Tibial nerve (tissue), 4 donors: ENCODE measurements around the gene PJVK. TPM values are rescaled to one million over a fixed set of nuclear protein-coding genes. Genes with fewer than 3 reads are reported as not detected.

Experiments
- DNase-seq, 2 donors: peaks; one replicate each; pipeline ENCODE4 v3.0.0-alpha.2; 2019; ENCODE audit warnings: low spot score in 2 of 2
- H3K27ac ChIP-seq, 4 donors: fragments of 200-600 bp; sonication (generic) in 3 of 4; one replicate each; pipeline ENCODE4 v1.5.1; 2017 to 2019; ENCODE audit warnings: mild to moderate bottlenecking in 1 of 4
- H3K27me3 ChIP-seq, 2 donors: fragments of 200-600 bp; sonication (generic) in 1 of 2; one replicate each; pipeline versions ENCODE4 v1.5.1 to v1.6.0; 2017 to 2019
- H3K36me3 ChIP-seq, 3 donors: fragments of 200-600 bp; sonication (generic); one replicate each; pipeline ENCODE4 v1.5.1; 2018 to 2019
- H3K4me1 ChIP-seq, 4 donors: fragments of 200-600 bp; sonication (generic) in 3 of 4; one replicate each; pipeline ENCODE4 v1.5.1; 2017 to 2019
- H3K4me3 ChIP-seq, 4 donors: fragments of 200-600 bp; sonication (generic) in 3 of 4; one replicate each; pipeline ENCODE4 v1.5.1; 2017 to 2019; ENCODE audit warnings: mild to moderate bottlenecking in 1 of 4, moderate library complexity in 1 of 4
- H3K9me3 ChIP-seq, 4 donors: fragments of 200-600 bp; sonication (generic) in 3 of 4; one replicate each; pipeline ENCODE4 v1.5.1; 2017 to 2019
- EP300 ChIP-seq, 2 donors: sonication (generic); formaldehyde crosslinking; IDR thresholded peaks; one replicate each; pipeline ENCODE4 v1.6.1; 2017; ENCODE audit warnings: antibody characterized with exemption in 2 of 2, mild to moderate bottlenecking in 1 of 2
- POLR2A ChIP-seq, 2 donors: fragments of 450-650 bp; IDR thresholded peaks; one replicate each; pipeline ENCODE4 v1.6.1; 2017; ENCODE audit warnings: antibody characterized with exemption in 2 of 2, mild to moderate bottlenecking in 2 of 2, moderate library complexity in 2 of 2
- WGBS, 2 donors: methylation state at CpG; one replicate each; pipeline ENCODE4 v1.1.5; 2018; 5-methylcytosine and 5-hydroxymethylcytosine counted together
- total RNA-seq, 4 donors: library from RNA; depleted of rRNA; stranded (reverse); fragments of >200 nt; gene quantifications; one replicate each; pipeline ENCODE4 v1.1.0, GENCODE V29; 2016
- TF ChIP-seq, protein P1 (sequence below), 5 experiments: fragments of 200-600 bp in 3 of 5; fragments of 450-650 bp in 2 of 5; sonication (generic) in 3 of 5; IDR thresholded peaks; one replicate each; pipeline ENCODE4 v1.5.1; 2016 to 2019; ENCODE audit warnings: antibody characterized with exemption in 5 of 5, mild to moderate bottlenecking in 3 of 5, moderate library complexity in 2 of 5

Gene PJVK
- total RNA-seq, 4 donors from 2014 or later: 5.1 to 9.6 (median 6.8) TPM

DNA sequence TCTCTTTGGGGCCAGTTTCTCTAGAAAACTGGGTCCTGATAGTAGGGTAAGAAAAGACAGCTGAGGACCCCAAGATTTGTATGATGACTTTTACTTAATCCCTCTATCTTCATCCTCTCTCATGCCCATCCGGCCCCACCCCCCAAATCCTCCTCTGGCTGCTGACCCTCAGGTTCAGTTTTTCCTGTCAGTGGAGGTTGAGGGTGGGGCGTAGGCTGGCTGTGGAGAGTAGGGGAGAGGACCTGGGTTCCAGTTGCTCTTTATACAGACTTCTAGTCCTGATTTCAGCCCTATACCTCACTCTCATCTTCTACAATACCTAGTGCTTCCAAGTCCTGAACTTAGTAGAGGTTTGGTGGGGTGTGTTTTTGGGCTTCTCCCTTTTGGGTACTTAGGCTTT is 57.5 kb downstream of the PJVK start:
- Histone ChIP-seq H3K4me3 (no peak overlapping the region), H3K4me1 (no peaks in the 10 kb centered on the region), H3K27me3 (no peaks in the 10 kb centered on the region), H3K27ac (no peak overlapping the region), H3K9me3 (no peaks in the 10 kb centered on the region), H3K36me3 (peaks cover 0 to 59% (median 4%) of the 10 kb centered on the region in 3 donors)
- TF ChIP-seq EP300 (IDR thresholded peaks at IDR 0.05): no peak
- TF ChIP-seq POLR2A (IDR thresholded peaks at IDR 0.05): no peak
- 89 to 92% methylated on average over 2 of the region's 2 CpGs for WGBS, 2 donors
- no peak for DNase-seq

DNA sequence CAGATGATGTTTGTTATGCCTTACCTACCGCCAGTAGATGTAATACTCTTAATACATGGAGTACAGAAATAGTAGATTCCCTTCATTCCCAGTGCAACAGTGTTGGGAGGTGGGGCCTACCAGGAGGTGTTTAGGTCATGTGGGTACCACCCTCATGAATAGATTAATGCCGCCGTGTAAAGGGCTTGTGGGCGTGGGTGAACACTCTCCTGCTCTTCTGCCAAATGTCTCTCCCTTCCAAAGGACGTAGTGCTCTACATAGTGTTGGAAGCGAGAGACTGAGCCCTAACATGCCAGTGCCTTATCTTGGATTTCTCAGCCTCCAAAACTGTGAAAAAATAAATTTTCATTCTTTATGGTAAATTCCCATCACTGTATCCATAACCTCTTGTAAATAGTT is 59.2 kb downstream of the PJVK start:
- no peak for DNase-seq
- TF ChIP-seq, protein P1, sequence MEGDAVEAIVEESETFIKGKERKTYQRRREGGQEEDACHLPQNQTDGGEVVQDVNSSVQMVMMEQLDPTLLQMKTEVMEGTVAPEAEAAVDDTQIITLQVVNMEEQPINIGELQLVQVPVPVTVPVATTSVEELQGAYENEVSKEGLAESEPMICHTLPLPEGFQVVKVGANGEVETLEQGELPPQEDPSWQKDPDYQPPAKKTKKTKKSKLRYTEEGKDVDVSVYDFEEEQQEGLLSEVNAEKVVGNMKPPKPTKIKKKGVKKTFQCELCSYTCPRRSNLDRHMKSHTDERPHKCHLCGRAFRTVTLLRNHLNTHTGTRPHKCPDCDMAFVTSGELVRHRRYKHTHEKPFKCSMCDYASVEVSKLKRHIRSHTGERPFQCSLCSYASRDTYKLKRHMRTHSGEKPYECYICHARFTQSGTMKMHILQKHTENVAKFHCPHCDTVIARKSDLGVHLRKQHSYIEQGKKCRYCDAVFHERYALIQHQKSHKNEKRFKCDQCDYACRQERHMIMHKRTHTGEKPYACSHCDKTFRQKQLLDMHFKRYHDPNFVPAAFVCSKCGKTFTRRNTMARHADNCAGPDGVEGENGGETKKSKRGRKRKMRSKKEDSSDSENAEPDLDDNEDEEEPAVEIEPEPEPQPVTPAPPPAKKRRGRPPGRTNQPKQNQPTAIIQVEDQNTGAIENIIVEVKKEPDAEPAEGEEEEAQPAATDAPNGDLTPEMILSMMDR (IDR thresholded peaks at IDR 0.05): no peak
- TF ChIP-seq EP300 (IDR thresholded peaks at IDR 0.05) (no peak), POLR2A (IDR thresholded peaks at IDR 0.05) (no peak)
- H3K27me3 ChIP-seq: no peaks in the 10 kb centered on the region
- no peaks in the 10 kb centered on the region for H3K4me1 ChIP-seq
- H3K4me3 ChIP-seq: no peak overlapping the region
- H3K36me3 ChIP-seq: peaks cover 0 to 50% (median 0%) of the 10 kb centered on the region in 3 donors
- no peak overlapping the region for H3K27ac ChIP-seq
- 88 to 90% methylated on average over 6 of the region's 6 CpGs for WGBS, 2 donors
- H3K9me3 ChIP-seq: no peaks in the 10 kb centered on the region

Other genes with a start within 250 kb of the PJVK start
- gene PRKRA, start 203 bp upstream of the PJVK start, total RNA-seq: 10 to 100 TPM; 37.3 to 52.1 (median 45.5) TPM
- gene FKBP7, start 27.2 kb downstream of the PJVK start, total RNA-seq: 10 to 100 TPM; 12.3 to 26.0 (median 17.5) TPM
- 10 to 100 TPM in 2 of 4 donors, 1 to 10 TPM in 2; 7.2 to 14.4 (median 10.4) TPM for gene PLEKHA3, start 29.1 kb downstream of the PJVK start, total RNA-seq